GM21619 (cell line): Measurements from ENCODE around the gene BRD1.

Experiments
- ATAC-seq: cut with Tn5 transposase; IDR thresholded peaks from one replicate; pipeline ENCODE4 v1.9.1; 2021; ENCODE audit not compliant: unreplicated experiment

The BRD1 gene

DNA sequence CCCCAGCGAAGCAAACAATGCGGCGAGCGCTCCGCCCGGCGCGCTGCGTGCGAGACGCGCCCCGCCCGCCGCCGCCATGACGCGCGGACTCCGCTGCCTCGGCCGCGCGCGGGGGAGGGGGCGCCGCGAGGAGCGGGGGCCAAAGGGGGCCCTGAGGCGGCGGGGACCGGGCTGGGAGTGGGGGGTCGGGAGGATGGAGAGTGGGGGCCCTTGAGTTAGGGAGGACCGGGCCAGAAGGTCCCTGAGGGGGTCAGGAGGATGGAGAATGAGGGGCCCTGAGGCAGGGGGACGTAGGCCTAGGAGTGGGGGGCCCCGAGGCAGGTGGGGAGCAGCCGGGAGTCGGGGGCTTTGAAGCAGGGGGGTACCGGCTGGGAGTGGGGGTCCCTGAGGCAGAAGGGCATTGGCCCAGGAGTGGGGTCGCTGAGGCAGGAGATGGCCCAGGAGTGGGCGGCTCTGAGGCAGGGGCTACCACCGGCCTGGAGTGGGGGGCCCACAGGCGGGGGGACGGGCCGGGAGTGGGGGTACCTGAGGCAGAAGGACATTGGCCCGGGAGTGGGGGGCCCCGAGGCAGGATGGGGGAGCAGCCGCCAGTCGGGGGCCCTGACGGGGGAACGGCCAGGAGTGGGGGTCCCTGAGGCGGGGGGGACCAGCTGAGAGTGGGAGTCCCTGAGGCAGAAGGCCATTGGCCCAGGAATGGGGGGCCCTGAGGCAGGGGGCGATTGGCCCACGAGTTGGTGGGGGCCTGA is at the start of gene BRD1:
TSS of gene BRD1 (minus strand) at position 21 of the 746 bp plus-strand sequence. CDS start 3,556 bp downstream, outside the sequence.
- ATAC-seq: no peak

DNA sequence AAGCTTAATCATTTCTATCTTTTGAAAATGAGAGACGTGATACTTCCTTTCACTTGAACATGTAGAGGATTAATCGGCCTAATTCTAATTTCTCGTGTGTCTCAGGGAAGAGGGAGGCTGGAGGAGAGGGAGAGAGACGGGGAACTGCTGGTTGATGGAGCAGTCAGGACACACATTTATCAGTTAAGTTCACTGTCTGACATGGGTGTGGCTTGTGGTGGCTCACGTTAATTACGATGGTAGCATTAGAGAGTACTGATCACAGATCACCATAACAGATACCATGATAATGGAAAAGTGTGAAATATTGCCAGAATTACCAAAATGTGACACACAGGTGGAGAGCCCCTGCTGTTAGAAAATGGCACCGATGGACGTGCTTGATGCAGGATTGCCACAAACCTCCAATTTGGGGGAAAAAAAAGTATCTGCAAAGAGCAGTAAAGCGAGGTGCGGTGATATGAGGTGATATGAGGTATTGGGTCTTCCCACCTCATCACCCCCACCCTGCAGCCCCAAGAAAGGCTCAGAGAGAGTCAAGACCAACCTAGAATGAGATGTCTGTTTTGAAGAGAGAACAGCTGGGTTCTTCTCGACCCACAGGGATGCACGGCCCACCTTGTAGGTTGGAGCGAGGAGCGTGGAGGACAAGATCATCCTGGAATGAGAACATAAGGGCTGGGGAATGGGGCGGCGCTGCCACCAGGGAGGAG is 45.7 kb upstream of the BRD1 start:
- no peak for ATAC-seq

DNA sequence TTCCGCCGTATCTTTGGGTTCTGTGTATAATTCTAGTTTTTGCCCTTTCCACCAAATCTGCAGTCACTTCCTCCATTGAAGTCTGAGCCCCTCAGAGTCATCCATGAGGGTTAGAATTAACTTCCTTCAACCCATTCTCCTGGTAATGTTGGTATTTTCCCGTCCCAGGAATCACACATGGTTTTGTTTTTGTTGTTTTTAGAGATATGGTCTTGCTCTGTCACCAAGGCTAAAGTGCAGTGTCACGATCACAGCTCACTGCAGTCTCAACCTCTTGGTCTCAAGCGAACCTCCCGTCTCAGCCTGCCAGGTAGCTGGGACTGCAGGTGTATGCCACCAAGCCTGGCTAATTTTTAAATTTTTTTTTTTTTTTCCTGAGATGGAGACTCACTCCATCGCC is 44.7 kb upstream of the BRD1 start:
- ATAC-seq: no peak

DNA sequence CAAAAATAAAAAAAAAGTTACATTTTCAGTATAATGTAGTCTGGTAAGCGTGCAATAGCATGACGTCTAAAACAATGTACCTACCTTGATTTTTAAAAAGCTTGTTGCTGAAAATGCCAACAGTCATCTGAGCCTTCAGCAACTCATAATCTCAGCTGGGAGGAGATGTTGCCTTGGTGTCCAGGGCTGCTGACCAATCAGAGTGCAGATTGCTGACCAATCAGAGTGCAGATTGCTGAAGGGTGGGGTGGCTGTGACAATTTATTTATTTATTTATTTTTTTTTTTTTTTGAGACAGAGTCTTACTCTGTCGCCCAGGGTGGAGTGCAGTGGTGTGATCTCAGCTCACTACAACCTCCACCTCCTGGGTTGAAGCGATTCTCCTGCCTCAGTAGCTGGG is 43.8 kb upstream of the BRD1 start:
- no peak for ATAC-seq

DNA sequence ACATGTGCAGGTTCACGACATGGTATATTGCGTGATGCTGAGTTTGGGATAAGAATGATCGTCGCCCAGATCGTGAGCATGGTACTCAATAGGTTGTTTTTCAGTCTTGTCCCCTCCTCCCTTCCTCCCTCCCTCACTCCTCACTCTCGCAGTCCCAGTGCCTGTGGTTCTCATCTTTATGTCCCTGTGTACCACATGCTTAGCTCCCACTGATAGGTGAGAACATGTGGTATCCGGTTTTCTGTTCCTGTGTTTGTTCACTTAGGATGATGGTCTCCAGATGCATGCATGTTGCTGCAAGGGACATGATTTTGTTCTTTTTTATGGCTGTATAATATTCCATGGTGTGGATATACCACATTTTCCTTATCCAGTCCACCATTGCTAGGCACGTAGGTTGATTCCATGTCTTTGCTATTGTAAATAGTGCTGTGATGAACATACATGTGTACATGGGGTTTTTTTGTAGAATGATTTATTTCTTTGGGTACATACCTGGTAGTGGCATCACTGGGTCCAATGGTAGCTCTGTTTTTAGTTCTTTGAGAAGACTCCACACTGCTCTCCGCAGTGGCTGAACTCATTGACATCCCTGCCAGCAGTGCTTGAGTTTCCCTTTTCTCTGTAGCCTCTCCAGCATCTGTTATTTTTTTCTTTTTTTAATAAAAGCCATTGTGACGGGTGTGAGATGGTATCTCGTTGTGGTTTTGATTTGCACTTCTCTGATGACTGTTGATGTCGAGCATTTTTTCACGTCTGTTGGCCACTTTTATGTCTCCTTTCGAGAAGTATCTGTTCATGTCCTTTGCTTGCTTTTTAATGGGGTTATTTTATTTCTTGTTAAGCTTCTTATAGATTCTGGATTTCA is 42.4 kb upstream of the BRD1 start:
- no peak for ATAC-seq

DNA sequence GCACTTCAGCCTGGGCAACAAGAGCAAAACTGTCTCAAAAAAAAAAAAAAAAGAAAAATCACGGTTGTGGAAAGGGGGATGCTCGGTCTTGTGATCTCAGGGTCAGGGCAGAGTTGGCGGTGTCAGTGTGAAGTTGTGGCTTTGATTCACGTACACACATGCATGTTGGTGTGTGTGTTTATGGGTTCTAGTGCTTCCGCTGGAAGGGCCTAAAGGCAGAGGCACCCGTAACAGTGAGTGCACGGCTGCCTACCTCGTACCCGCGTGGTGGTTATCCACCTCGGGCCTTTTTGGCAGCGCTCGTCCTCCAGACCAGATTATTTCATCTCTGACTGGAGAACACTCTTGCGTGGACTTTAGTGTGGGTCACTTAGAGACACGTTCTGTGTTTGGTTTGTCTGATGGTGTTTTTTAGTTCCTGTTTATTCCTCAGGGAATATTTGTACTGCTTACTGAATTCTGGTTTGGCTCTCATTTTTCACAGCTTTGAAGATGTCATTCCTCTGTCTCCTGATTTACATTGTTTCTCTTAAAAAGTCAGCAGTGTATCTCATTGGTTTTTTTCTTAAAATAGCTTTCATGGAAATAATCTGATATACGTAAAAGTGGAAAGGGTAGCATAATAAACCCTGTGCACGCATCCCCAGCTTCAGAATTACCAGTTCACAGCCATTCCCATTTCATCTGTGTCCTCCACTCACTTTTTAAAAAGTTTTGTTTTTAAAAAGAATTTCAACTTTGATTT is 41.6 kb upstream of the BRD1 start:
- ATAC-seq: no peak

DNA sequence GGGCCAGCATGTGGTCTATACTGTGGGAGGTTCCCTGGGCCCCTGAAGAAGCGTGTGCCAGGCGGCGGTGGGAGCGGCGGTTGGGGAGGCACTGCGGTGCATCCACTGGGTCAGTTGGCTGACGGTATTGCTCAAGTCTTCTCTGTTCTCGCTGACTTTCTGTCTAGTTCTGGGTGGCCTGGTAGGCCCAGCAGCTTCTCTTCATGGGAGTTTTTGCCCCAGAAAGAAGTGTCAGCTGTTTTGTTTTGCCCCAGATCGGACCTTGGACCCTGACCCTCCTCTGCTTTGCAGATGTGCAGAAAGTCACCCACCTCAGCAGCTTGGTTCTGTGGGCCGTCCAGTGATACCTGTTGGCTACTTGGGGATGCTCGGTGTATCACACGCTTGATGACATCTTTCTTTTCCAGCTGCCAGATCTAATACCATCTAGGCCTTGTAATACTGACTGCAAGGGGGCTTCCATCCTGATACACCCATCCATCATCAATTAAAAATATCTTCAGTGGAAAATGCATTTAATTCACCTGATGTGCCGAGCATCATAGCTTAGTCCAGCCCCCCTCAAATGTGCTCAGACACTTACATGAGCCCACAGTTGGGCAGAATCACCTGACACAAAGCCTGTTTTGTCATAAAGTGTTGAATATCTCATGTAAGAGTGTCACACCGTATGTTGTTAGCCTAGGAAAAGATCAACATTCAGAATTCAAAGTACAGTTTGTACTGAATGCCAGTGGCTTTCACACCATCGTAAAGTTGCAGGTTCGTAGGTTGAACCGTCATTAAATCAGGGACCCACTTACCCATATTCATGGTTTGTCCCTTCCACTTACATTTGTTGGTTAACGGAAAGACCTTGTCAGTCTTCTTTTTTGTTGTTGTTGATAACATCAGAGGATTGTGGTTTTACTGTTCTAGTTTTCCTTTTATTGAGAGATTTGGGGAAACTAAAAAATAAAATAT is 39.9 kb upstream of the BRD1 start:
- no peak for ATAC-seq

DNA sequence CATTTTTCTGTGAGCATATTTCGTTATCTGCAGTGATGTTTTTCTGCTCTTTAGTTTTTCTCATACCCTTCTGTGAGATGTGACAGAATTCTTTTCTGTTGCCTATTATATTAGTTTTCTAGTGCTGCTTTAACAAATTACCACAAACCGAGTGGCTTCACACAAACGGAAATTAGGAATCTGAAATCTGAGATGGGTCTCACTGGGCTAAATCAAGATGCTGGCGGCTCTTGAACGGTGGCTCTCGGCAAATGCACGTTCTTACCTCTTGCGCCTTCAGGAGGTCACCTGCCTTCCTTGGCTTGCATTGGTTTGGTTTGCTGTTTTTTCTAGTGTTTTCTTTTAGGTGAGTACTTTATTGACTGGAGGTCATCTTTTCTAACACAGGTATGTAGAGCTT is 39.0 kb upstream of the BRD1 start:
- no peak for ATAC-seq

DNA sequence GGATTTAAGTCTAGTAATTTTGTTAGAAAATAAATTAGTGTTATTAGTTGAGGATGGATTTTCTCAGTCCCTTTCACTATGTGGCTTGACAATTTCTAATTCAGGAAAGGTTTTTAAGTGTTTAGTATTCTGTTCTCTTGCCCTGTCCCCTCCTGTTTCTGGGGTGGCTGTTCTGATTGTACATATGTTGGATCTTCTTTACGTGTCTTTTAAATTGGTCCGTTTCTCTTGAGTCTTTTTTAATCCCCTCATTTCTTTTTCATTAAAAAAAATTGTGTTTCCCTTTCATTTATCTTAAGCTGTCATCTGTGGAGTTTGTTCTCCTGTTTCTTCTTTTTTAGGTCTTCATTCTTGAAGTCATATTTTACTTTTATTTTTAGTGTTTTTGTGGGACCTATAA is 38.5 kb upstream of the BRD1 start:
- ATAC-seq: no peak

DNA sequence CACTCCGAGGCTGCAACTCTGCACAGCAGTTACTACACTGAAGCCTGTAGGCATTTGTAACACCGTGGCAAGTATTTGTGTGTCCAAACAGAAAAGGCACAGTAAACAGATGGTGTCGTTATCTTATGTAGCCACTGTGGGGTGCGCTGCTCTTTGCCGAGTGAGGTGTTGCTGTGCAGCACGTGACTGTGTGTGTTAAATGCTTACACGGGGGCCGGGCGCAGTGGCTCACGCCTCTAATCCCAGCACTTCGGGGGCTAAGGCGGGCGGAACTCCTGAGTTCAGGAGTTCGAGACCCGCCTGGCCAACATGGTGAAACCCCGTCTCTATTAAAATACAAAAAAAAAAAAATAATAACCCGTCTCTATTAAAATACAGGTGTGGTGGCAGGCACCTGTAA is 37.5 kb upstream of the BRD1 start:
- no peak for ATAC-seq

DNA sequence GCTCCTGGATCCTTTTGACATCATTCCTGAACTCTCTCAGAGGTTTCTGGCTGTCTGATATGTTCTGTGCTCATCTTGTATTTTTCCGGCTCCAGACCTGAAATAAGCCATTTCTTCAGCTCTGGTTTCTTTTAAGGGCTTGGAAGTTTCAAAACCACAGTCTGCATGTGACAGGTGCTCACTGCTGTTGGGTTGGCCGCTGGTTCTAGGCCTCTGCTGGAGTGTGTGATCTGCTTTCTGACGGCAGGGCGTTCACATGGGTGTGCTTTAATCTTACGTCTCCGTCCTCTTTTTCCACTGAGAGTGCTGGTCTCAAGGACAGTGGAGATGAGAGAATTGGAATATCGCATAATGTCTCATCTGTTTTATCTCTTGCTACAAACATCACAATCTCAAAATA is 36.3 kb upstream of the BRD1 start:
- no peak for ATAC-seq

DNA sequence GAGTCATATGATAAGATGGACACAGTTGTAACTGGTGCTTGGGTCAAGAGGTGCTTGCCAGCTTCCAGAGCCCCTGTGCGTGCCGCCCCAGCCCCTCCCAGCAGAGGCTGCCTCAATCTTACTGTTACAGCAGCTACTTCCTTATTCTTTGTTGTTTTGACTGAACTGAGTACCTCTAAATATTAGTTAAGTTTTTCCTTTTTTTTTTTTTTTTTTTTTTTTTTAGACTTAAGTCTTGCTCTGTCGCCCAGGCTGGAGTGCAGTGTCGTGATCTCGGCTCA is 34.8 kb upstream of the BRD1 start:
- ATAC-seq: no peak

DNA sequence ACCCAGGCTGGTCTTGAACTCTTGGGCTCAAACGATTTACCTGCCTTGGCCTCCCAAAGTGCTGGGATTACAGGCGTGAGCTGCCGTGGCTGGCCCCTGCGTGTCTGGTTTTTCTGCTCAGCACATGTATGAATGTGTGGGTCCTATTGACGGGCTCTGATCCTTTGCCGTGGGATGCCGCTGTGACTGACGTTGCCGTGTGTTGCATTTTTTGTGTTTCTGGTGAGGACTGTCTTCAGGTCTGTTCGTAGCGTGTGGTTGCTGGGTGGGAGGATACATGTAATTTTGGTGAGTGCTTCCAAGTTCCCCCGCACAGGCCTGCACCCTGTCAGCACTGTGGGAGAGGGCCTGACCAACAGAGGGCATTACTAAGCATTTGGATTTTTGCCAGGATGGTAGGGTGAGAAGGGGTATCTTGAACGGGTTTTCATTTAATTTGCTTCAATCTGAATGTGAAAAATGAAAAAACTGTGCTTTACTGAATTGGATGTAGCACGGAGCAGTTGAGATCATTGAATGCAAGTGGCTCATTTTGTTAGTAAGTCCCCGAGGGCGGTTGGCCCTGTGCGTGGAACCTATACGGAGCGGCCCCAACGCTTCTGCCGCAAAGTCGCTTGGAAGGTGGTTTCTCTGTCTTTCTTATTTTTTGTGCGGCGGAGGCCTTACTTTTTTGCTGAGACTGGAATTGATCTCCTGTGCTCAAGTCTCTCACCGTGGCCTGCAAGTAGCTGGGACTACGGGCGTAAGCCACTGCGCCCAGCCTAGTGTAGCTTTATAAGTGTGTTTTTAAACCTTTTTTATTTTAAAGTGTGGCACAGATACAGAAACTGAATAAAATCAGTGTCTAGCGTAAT is 34.2 kb upstream of the BRD1 start:
- ATAC-seq: no peak

DNA sequence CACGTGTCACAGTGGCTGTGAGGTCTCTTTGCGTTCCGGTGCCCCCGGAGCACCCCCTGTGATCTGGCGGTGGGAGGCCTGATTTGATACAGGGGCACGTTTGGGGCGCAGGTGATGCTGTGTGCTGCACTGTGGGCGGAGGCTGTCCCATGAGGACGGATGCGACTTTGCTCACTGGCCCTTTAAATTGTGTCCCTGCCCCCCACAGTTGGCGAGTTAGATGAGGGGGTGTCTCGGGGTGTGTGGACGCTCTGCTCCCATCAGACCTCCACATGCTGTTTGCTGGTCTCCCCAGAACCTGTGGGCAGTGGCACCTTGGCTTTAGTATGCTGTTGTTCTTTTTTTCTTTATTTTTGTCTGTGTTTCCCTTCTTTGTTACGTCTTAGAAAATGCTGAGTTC is 31.2 kb upstream of the BRD1 start:
- no peak for ATAC-seq

DNA sequence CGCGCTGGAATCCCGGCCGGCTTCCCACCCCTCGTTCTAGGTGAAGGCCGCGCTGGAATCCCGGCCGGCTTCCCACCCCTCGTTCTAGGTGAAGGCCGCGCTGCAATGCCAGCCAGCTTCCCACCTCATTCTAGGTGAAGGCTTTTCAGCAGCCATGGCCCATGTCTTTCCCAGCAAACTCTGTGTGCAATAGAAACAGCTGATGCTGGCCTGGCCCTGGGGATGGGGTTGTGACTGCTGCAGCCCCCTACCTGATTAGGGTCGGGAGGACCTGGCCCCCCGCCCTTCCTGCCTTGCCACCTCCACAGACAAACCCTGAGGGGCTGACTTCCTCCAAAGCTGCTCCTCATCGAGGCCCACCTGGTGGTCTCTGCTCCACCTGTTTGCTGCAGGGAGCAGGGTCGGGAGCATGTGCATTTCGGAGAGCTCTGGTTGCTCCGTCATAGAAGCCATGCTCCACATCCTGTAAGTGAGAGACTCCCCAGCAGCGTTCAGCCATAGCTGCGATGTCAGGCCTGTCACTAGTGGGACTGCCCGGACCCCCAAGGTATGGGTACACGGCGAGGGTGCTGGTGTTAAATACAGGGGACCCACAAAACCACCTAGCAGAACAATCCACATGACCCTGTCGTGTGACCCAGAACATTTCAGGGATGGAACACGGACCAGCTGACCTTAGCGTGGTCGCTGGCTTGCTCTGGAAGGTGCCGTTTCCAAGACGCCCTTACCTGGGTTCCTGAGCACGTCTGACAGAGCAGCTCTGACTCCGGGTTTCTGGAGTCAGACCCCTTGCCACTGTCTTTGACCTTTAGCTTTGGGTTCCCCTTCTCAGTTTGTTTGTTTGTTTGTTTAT is 29.3 kb upstream of the BRD1 start:
- no peak for ATAC-seq

DNA sequence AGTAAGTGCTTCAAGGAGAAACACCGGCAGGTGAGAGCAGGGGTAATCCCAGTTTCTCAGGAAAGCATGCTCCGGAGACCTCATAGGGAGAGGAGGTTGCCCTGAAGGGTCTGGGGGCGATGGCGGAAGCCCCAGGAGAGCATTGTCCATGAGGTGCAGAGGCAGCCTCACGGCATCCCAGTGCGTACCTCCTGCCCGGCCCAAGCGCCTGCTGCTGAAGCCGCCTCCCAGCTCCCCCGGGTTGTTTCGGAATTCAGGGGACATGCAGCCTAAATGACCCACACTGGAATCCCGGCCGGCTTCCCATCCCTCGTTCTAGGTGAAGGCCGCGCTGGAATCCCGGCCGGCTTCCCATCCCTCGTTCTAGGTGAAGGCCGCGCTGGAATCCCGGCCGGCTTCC is 28.7 kb upstream of the BRD1 start:
- ATAC-seq: no peak

DNA sequence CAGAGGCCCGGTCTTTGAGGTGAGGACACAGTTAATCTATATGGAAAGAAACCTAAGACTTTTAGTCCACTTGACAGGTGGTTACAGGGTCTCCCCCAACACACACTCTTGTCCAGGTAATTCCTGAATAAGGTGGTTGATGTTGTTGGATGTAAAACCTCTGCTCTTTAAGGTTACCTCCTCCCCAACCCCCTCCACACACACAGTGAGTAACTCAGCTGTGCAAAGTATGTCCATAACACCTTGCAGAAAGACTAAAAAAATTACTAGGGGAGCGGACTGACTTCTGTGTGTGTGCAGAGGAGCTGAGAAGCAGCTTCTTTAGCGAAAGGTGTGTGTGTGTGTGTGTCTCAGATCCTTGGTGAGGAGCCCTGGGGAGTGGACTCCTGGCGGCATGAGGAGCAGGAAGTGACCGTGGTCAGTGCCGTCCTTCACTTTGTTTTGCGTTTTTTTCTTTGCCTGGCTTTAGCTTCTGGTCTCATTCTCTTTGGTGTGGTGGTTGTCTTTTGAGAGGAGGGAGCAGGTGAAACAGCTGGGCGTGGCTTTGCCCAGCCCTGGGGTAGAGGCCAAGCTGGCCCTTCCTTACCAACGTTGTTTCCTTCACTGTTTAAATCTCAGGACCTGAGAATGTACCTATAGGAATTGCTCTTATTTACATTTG is 27.7 kb upstream of the BRD1 start:
- ATAC-seq: no peak
